Measurements from ENCODE around the gene THOP1.

The THOP1 gene

DNA sequence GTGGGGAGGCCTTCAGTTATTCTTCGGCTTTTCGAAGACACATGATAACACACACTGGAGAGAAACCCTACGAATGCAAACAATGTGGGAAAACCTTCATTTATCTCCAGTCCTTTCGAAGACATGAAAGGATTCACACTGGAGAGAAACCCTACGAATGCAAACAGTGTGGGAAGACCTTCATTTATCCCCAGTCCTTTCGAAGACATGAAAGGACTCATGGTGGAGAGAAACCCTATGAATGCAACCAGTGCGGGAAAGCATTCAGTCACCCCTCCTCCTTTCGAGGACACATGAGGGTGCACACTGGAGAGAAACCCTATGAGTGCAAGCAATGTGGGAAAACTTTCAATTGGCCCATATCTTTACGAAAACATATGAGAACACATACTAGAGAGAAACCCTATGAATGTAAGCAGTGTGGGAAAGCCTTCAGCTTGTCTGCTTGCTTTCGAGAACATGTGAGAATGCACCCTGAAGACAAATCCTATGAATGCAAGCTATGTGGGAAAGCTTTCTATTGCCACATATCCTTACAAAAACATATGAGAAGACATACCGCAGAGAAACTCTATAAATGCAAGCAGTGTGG is 67.8 kb downstream of the THOP1 start:
- no peak overlapping the region for H3K4me3 ChIP-seq (ENCODE audit: low read depth, low read length)
- TF ChIP-seq, protein P1, sequence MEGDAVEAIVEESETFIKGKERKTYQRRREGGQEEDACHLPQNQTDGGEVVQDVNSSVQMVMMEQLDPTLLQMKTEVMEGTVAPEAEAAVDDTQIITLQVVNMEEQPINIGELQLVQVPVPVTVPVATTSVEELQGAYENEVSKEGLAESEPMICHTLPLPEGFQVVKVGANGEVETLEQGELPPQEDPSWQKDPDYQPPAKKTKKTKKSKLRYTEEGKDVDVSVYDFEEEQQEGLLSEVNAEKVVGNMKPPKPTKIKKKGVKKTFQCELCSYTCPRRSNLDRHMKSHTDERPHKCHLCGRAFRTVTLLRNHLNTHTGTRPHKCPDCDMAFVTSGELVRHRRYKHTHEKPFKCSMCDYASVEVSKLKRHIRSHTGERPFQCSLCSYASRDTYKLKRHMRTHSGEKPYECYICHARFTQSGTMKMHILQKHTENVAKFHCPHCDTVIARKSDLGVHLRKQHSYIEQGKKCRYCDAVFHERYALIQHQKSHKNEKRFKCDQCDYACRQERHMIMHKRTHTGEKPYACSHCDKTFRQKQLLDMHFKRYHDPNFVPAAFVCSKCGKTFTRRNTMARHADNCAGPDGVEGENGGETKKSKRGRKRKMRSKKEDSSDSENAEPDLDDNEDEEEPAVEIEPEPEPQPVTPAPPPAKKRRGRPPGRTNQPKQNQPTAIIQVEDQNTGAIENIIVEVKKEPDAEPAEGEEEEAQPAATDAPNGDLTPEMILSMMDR (IDR thresholded peaks at IDR 0.05; ENCODE audit: low read depth, low read length): no peak

DNA sequence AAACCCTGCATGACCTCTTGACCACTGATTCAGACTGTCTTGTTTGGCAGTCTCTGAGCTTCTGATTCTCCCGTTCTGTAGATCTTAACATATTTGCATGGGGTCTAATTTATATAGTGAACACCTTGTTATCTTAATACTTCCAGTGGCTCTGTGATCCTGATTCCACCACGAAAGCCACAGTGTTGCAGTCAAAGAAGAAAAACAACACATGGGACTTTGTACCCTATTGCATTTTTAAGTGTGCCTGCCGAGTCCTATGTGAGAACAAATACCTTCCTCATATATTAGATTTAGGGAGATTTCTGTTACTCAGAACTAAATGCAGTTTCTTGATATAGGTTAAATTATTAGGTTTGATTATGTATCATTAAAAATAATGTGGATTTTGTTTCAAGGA is 69.5 kb downstream of the THOP1 start:
- no peak overlapping the region for H3K4me3 ChIP-seq (ENCODE audit: low read depth, low read length)

DNA sequence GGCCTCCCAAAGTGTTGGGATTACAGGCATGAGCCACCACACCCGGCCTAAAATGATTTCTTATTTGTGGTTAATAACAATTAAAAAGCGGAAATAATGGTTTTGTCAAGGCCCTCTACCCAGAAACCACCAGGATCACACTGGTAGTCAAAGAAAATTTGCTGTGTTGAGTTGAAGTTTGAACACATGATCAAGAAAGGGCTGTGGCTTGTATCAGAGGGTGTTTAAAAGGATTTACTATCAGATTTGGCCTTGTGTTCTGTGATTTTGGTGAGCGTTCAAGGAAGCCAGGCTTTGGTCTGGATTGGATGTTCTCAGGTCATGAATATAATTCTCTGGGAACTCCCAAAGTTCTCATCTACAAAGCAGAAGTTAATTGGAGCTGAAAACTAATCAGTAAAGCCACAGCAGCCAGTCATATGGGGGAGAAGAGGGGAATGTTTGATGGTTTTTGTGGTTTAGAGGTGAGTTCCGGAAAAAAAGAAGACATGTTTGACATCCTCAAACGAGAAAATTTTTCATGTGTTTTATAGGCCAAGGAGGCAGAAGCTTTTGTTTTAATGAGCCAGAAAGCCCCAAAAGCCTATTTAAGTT is 71.3 kb downstream of the THOP1 start:
- TF ChIP-seq, protein P1 (IDR thresholded peaks at IDR 0.05; ENCODE audit: low read depth, low read length): no peak
- no peak overlapping the region for H3K4me3 ChIP-seq (ENCODE audit: low read depth, low read length)

More for the DNA sequence above, 69.5 kb downstream of the THOP1 start:
- TF ChIP-seq, protein P1 (IDR thresholded peaks at IDR 0.05; ENCODE audit: low read depth, low read length): no peak

DNA sequence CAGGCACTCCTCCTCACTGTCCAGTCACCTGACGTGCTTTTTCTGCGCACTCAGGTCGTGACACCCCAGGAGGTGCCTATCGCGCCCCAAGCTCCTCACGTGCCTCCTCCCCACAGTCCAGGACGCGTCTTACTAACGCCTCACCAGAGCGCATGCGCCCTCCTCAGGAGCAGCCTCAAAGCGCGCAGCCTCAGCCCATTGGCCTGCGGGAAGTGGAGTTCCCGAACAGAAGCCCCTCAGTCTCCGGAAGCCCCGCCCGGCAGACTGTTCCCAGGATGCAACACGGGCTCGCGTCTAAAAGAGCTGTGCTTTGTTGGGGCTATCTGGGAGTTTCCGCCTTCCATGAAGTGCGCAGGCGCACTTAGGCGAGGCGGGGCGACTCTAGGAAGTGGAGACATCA is 73.6 kb downstream of the THOP1 start:
- H3K4me3 ChIP-seq (ENCODE audit: low read depth, low read length): no peak overlapping the region
- TF ChIP-seq, protein P1 (IDR thresholded peaks at IDR 0.05; ENCODE audit: low read depth, low read length): no peak

DNA sequence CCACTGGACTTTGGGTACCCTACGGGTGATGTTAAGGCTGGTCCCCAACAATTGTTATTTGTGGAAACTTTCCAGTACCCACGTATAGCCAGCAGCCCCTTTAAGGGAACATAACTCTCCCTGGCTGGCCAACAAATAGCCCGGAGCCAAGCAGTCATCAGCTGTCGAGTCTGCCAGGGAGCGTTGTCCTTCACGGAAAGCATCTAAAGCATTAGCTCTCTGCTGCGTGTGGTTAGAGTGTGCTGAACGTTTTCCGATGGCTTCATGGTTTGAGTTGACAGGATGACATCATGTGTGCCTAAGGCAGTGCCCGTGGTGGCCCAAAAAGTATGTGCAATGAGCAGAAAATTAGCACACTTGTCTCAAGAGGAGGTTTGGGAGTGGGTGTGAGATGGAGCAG is 78.5 kb downstream of the THOP1 start:
- TF ChIP-seq, protein P1 (IDR thresholded peaks at IDR 0.05; ENCODE audit: low read depth, low read length): no peak
- no peak overlapping the region for H3K4me3 ChIP-seq (ENCODE audit: low read depth, low read length)
